GM21786 (cell line): ENCODE results near the gene AMOTL2.

ENCODE experiments used
- ATAC-seq: cut with Tn5 transposase; IDR thresholded peaks from one replicate; pipeline ENCODE4 v1.9.1; 2021; ENCODE audit not compliant: unreplicated experiment

The AMOTL2 gene

GRCh38 chr3:134353831-134354611 lies 20.2 kb downstream of the AMOTL2 start:
- no peak for ATAC-seq

DNA sequence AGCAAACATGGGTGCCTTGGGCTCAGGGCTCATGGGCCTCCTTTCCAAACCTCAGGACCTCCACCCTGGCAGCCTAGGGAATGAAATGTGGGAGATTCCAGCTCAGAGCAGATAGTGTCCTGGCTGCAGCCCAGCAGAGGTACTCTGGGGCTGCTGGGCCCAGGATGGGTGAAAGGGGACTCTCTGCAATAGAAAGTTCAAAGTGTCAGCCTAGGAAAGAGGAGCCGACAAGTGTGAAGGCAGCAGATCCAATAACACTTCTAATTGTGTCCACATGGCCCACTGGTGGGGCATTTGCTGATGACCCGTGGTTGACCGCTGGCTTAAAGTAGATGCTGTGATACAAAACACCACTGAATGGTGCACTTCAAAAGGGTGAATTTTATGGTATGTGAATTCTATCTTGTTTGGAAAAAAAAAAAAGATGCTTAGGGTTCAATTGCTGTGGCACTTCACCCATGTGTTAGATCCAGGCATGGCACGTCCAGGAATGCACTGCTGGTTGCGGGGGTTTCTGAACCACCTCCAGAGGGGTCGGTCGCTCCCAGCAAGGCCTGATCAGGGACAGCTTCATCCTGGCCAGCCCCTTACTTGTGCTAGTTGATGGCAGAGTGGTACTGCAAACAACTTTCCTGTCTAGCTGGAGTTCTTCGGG lies 20.9 kb downstream of the AMOTL2 start:
- ATAC-seq = no peak

GRCh38 chr3:134352031-134352671 lies 22.1 kb downstream of the AMOTL2 start:
- no peak for ATAC-seq

GRCh38 chr3:134351427-134351826 lies 22.8 kb downstream of the AMOTL2 start:
- ATAC-seq = no peak

DNA sequence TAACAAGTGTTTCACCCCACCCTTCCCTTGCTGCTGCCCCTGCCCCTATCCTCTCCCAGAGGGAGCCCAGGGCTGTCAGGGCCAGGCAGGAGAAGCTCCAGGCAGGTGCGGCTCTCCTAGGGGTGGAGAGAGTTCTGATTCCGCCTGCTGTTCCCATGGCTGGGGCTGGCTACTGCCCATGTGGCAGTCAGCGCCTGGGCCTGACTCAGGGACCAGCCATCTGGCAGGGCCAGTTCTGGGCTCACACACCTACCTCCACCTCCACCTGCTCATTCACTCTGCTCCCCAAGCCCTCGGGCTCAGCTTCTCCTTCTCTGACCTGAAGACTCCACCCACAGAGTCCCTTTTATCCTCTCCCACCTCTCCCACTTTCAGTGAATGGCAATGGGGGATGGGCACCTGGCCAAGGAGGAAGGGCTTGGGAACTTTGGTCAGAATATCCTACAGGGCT lies 23.4 kb downstream of the AMOTL2 start:
- ATAC-seq = no peak

DNA sequence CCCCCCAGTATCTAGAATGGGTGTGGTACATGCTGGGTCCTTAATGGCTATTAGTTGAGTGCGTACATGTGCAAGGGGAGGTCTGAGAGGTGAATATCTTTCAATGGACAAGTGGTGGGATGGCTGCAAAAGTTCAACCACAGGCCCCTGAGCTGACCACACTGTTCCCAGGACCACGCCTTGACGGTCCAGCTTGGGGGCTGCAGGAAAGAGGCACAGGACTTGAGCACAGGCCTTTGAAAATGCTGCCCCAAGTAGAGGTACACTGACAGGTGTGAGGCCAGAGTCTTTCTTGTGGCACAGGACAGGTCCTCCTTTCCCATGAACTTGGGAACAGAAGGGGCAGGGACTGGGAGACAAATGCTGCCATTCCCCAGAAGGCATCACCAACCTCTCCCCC lies 24.0 kb downstream of the AMOTL2 start:
- ATAC-seq = no peak

- no peak for ATAC-seq
These were observed 25.7 kb downstream of the AMOTL2 start for GRCh38 chr3:134348524-134348923.

GRCh38 chr3:134347551-134347950 lies 26.7 kb downstream of the AMOTL2 start:
- ATAC-seq = no peak

DNA sequence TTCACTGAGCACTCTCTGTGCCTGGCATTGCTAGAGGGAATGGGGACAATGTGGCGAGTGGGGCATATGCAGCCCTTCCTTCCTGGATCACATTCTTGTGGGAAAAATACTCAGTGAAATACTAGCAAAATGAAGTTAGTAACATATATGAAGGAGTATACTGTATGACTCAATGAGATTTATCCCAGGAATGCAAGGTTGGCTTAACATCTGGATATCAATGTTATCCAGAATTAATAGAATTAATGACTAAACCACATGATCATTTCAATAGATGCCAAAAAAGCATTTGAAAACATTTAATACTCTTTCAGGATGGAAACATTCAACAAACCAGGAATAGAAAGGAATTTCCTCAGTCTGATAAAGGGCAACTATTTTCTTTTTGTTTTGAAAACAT lies 27.5 kb downstream of the AMOTL2 start:
- ATAC-seq = no peak

DNA sequence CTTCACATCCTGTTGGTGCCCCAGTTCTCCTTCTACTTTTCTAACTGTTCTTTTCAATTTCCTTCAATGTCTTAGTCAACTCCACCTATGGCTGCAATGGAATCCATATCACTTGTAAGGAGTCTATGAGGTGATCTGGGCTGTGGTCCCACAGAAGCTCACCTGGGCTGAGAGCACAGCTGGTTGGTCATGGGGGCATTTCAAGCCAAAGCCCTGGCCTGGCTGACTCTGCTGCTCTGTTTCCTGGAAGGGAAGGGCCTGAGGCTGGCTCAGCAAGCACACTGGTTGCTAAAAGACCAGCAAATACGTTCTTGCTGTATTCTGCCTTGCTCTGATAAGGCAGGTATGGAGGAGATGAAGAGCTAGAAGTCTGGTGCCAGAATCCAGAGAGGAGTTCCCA lies 29.0 kb downstream of the AMOTL2 start:
- ATAC-seq = no peak

GRCh38 chr3:134344560-134344959 lies 29.7 kb downstream of the AMOTL2 start:
- no peak for ATAC-seq

DNA sequence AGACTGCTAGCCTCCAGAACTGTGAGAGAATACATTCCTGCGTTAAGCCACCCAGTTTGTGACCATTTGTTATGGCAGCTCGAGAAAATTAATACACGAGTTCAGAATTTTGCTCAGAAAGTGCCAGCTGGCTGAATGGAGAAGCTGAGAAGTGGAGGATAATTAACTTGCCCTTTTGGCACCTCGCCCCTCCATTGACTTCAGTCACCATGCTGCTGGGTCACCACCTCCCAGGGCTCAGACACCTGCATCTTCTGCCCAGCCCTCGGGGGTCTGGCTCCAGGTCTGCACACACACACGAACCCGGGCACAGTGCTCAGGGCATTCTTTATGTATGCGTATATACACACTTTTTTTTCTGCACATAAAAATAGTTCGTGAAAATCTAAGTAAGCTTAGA lies 32.0 kb downstream of the AMOTL2 start:
- no peak for ATAC-seq

- no peak for ATAC-seq
These were observed 32.9 kb downstream of the AMOTL2 start for GRCh38 chr3:134341389-134341788.

GRCh38 chr3:134340982-134341365 lies 33.3 kb downstream of the AMOTL2 start:
- no peak for ATAC-seq

DNA sequence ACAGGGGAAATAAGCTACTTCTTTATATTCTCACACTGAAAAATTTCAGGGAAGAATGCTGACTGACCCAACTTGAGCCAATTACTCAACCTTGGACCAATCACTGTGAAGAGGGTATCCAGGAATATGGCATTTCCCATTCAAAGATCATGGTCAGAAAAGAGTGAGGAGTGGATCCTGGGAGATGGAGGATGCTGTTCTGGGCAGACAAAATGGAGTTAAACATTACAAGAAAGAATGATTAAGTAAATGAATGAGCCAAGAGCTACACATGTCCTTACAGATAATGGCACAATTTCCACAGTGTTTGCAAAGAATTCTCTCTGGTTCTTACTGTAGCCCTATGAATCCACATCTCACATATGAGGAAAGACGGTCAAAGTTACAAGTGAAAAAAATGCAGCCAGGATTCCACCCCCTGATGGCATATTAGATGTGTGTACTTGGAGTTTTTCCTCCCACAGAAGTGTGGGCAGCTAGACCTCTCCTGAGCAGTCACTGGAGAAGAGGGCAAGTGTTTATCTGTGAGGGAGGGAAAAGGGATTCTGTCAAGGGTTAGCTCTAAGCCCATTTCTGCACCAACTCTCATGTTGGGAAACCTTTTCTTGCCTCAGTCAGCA lies 33.8 kb downstream of the AMOTL2 start:
- no peak for ATAC-seq

- no peak for ATAC-seq
These were observed 34.3 kb downstream of the AMOTL2 start for GRCh38 chr3:134339913-134340312.

- no peak for ATAC-seq
These were observed 34.9 kb downstream of the AMOTL2 start for GRCh38 chr3:134339331-134339730.

- ATAC-seq = no peak
These were observed 35.6 kb downstream of the AMOTL2 start for GRCh38 chr3:134338516-134339261.

GRCh38 chr3:134338201-134338512 lies 36.1 kb downstream of the AMOTL2 start:
- no peak for ATAC-seq

- ATAC-seq = no peak
These were observed 36.6 kb downstream of the AMOTL2 start for GRCh38 chr3:134337511-134338200.

DNA sequence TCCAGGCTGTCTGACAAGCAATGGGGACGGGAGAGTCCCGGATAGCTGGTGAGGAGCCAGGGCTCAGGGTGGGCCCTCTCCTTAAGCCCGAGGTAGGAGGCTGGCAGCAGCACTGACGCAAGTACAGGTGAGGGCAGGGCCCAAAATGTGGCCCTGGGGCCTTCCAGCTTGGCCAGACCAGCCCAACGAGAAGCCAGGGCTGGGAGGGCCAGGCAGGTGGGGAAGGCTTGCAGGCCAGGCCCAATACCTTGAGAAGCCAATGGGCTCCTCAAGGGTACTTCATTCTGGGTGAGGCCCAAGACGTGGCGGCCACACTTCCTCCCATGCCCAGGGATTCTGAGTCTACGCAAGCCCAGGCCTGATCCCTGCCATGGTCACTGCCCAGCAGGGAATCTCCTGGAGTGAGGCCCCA lies 37.2 kb downstream of the AMOTL2 start:
- ATAC-seq = no peak
